Stimulated activated CD4-positive, alpha-beta T cell treated with anti-CD3 and anti-CD28 coated beads, Interleukin-4, amount 100 ng/mL, for 1 hour (primary cell): ENCODE data around the gene ZPBP.
A peak's percentile ranks its signal among the peaks of the same experiment; 100 is the strongest.
"Not testable (repeated sequence)": the region's sequence is repeated elsewhere in the genome, so short reads cannot be mapped to it uniquely, and the experiment has no call there.

Experiments
- DNase-seq: peaks from one replicate; pipeline ENCODE4 v3.0.0-alpha.2; 2020

ZPBP gene, protein sequence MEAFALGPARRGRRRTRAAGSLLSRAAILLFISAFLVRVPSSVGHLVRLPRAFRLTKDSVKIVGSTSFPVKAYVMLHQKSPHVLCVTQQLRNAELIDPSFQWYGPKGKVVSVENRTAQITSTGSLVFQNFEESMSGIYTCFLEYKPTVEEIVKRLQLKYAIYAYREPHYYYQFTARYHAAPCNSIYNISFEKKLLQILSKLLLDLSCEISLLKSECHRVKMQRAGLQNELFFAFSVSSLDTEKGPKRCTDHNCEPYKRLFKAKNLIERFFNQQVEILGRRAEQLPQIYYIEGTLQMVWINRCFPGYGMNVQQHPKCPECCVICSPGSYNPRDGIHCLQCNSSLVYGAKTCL

GRCh38 chr7:50092579-50093491, at the start of gene ZPBP:
Gene ZPBP (minus strand): TSS chr7:50093246. CDS start chr7:50093194, 52 bp downstream.
- DNase-seq: peak; percentile 52

DNA sequence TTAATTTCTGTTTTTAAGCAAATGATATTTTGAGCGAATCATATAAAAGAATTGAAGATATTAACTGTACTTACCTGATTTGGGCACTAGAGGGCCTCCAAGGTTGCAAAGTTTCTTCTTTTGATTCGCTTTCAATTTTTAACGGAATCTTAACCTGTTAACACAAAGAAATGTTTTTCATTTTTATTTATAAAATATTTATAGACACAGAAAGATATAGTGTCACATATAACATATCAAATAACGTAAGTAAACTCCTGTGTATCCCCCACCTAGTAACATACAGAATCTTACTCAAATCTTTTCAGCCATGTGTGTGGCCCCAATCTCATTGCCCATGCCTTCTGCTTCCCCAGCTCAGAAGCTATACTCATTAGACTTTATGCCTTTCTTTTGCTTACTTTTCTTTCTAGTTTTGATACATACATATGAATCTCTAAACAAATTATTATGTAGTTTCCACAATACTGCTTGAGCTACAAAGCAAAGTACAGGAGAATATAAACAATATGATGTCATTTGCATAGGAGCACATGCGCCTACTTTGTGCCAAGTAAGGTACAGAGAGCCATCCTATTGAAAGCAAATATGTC, 49.5 kb upstream of the ZPBP start:
- DNase-seq: no peak

GRCh38 chr7:50141854-50142253, 48.8 kb upstream of the ZPBP start:
- DNase-seq: no peak

DNA sequence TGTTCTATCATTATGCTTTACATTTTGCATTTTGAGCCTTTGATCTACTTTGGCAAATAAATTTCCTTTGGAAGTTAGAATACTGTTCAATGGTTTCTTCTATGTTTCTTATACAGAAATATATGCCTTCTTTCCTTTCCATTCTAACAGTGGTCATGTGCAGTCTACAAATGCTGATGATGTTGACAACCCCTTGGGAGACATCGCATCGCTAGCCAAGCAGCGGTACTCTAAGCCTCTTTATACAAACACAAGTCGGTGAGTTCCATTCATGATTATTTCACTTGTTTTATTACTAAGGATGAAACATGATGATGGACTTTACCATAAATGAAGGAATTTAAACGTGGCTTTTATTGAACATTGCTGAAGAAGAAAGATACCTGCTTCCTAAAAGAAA, 48.1 kb upstream of the ZPBP start:
- DNase-seq: no peak

GRCh38 chr7:50140688-50141087, 47.6 kb upstream of the ZPBP start:
- DNase-seq: no peak

- DNase-seq: no peak
Observed at GRCh38 chr7:50138101-50138500, 45.1 kb upstream of the ZPBP start.

- DNase-seq: no peak
Observed at GRCh38 chr7:50125766-50126165, 32.7 kb upstream of the ZPBP start.

DNA sequence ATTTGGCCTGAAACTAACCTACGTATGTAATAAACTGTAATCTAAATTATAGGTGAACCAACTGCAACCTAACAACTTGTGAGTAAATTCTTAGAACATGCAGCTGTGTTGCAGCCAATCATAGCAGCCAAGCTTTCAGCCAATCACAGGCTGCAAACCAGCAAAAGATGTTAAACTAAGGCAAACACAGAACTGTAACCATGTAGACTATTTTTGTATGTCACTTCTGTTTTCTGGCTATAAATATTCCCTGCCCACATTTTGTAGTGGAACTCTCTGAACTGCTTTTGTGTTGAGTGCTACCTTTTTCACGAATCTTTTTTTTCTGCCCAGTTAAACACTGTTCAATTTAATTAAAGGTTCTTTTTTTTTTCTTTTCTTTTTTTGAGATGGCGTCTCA, 28.2 kb upstream of the ZPBP start:
- DNase-seq: no peak

- peak; percentile 40 for DNase-seq
Observed at GRCh38 chr7:50119815-50120637, 27.0 kb upstream of the ZPBP start.

DNA sequence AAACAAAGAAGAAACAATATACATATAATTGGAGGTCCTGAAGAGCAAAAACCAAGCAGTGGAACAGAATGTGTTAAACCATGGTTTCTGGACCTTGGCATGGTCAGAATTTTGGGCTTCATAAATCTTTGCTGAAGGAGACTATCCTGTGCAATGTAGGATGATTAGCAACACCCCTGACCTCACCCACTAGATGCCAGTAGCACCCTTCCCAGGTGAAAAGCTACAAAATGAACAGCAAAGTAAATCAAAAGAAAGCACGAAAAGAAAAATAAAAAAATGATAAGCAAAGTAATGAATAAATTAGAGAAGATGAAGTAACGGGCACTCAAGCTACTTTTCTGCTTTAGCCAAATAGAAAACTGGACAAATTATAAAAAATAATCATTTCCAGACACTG, 19.2 kb upstream of the ZPBP start:
- no peak for DNase-seq

DNA sequence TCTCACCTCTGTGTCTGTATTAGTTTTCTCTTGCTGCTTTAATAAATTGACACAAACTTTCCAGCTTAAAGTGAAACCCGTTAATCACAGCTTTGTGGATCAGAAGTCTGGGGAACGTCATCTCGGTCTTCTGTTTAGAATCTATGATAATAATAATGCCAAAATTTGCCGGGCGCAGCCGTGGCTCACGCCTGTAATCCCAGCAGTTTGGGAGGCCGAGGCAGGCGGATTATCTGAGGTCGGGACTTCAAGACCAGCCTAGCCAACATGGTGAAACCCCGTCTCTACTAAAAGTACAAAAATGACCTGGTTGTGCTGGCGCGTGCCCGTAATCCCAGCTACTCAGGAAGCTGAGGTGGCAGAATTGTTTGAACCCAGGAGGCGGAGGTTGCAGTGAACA, 8.8 kb upstream of the ZPBP start:
- DNase-seq: no peak

GRCh38 chr7:50095634-50096033, 2.6 kb upstream of the ZPBP start:
- DNase-seq: no peak

DNA sequence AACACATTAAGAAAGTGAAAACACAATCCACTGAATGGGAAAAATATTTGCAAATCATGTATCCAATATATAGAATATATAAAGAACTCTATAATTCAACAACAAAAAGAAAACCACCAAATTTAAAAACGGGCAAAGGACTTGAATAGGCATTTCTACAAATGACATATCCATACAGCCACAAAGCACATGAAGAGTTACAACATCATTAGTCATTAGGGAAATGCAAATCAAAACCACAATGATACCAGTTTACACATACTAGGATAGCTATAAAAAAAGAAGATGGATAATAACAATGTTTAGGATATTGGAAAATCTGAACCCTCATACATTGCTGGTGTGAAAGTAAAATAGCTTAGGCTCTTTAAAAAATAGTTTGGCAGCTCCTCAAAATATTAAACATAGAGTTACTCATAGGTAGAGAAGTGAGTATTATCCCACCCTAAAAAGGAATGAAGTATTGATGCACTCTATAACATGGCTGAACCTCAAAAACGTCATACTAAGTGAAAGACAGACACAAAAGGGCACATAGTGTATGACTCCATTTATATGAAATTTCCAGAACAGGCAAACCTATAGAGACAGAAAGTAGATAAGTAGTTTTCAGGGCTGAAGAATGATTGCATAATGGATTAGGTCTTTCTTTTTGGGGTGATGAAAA, 4.5 kb downstream of the ZPBP start:
- DNase-seq: no peak

DNA sequence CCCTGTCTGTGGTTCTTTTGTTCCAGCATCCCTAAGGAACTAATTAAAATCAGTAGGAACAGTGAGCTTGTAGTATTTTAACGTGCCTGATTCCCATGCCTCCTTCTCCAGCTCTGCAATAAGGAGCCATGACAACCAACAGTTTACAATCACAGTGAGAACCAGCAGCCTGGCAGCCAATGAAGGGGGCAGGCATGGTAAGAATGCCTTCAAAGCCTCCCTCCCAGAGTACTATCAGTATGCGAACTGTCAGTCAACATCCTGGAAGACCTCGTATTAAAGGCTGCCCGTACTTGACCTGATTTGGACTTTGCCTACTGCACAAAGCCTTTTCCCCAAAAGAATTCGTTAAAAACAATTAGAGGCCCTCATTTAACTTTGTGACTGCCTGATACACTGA, 7.7 kb downstream of the ZPBP start:
- DNase-seq: no peak

DNA sequence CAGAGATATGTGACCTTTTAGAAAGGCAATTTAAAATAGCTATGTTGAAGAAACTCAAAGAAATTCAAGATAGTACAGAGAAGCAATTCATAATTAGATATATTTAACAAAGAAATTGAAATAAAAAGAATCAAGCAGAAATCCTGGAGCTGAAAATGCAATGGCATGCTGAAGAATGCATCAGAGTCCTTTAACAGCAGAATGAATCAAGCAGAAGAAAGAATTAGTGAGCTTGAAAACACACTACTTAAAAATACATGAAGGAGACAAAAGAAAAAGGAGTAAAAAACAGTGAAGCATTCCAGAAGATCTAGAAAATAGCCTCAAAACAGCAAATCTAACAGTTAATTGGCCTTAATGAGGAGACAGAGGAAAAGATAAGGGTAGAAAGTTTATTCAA, 20.0 kb downstream of the ZPBP start:
- no peak for DNase-seq

- DNase-seq: no peak
Observed at GRCh38 chr7:50069613-50070012, 23.4 kb downstream of the ZPBP start.

GRCh38 chr7:50068850-50069551, 24.0 kb downstream of the ZPBP start:
- no peak for DNase-seq

GRCh38 chr7:50068026-50068425, 25.0 kb downstream of the ZPBP start:
- no peak for DNase-seq

- no peak for DNase-seq
Observed at GRCh38 chr7:50062951-50063350, 30.1 kb downstream of the ZPBP start.

- no peak for DNase-seq
Observed at GRCh38 chr7:50056131-50056530, 36.9 kb downstream of the ZPBP start.

GRCh38 chr7:50047716-50048115, 45.3 kb downstream of the ZPBP start:
- DNase-seq: no peak

- DNase-seq: not testable (repeated sequence)
Observed at GRCh38 chr7:50041165-50041564, 51.9 kb downstream of the ZPBP start.
